ENCODE measurements around the gene TXLNB.

Gene TXLNB

DNA sequence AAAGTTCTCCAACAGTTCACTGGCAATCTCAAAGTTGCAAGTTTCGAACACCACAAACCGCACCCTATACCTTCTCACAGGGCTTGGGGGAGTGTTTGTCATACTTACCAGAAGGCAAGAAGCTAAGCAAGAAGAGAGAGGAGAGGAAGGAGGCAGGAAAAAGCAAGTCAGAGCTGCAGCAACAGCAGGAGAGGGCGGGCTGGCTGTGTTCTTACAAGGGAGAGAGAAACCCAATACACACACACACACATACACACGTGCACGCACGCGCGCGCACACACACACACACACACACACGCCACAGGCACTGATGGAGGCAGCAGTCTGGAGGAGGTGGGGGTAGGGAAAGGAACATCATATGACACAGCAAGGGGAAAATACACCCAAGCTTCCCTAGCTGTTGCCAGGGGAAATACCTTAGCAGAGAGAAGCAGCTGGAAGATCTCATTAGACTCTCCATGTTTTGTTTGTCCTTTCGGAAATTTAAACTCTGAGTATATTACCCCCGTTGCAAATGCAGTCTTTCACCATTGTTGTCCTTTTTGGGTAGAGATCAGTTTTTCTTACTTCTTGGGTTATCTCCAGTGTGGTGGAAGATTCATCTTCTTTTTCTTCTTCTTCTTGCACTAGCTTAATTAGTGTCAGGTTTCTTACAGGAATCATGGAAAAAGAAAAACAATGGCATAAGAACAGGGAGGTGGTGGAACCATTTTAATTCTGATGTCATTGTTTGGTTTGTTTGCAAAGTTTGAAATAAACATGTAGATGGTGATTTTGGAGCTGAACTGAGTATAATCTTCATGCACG lies at the start of gene TXLNB:
TSS of gene TXLNB (minus strand) at position 186 of the 807 bp plus-strand sequence. CDS start 3,099 bp downstream, outside the sequence.
- Histone ChIP-seq H3K9ac (ENCODE audit: low read depth in 1 of 2, low read length in 2 of 2) (peak within 1 kb of the TSS; percentile 26 to 59), H3K4me1 (ENCODE audit: control insufficient read depth in 2 of 2, insufficient read depth in 2 of 2, low read length in 2 of 2) (peaks cover 0 to 9% of the 10 kb centered on the region in 2 donors), H3K27me3 (ENCODE audit: control insufficient read depth in 2 of 2, insufficient read depth in 2 of 2, low read length in 2 of 2) (no peaks in the 10 kb centered on the region), H3K4me3 (ENCODE audit: low read length in 2 of 2) (peak within 1 kb of the TSS; percentile 19 to 42), H3K36me3 (ENCODE audit: control insufficient read depth in 2 of 2, insufficient read depth in 2 of 2, low read length in 2 of 2) (no peaks in the 10 kb centered on the region), H3K9me3 (ENCODE audit: control insufficient read depth in 2 of 2, low read length in 2 of 2) (no peaks in the 10 kb centered on the region), H3K27ac (ENCODE audit: low read depth in 2 of 2, low read length in 2 of 2) (peak within 1 kb of the TSS; percentile 69 to 76)

DNA sequence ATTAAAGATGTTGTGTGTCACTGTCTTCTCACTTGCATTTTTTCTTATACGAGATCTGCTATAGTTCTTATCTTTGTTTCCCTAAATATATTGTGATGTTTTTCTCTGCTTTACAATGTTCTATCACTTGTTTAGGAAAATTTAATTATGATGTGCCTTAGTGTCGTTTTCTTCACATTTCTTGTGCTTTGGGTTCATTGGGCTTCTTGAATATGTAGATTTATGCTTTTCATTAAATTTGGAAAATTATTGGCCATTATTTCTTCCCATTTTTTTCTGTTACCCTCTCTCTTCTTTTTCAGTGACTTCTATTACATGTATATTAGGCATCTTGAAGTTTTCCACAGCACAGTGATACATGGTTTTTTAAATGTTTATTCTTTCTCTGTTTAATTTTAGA lies 49.3 kb upstream of the TXLNB start:
- Histone ChIP-seq H3K36me3 (ENCODE audit: control insufficient read depth in 2 of 2, insufficient read depth in 2 of 2, low read length in 2 of 2) (no peaks in the 10 kb centered on the region), H3K27ac (ENCODE audit: low read depth in 2 of 2, low read length in 2 of 2) (no peak overlapping the region), H3K9ac (ENCODE audit: low read depth in 1 of 2, low read length in 2 of 2) (no peak overlapping the region), H3K4me3 (ENCODE audit: low read length in 2 of 2) (no peak overlapping the region), H3K27me3 (ENCODE audit: control insufficient read depth in 2 of 2, insufficient read depth in 2 of 2, low read length in 2 of 2) (no peaks in the 10 kb centered on the region), H3K9me3 (ENCODE audit: control insufficient read depth in 2 of 2, low read length in 2 of 2) (no peaks in the 10 kb centered on the region), H3K4me1 (ENCODE audit: control insufficient read depth in 2 of 2, insufficient read depth in 2 of 2, low read length in 2 of 2) (no peaks in the 10 kb centered on the region)

DNA sequence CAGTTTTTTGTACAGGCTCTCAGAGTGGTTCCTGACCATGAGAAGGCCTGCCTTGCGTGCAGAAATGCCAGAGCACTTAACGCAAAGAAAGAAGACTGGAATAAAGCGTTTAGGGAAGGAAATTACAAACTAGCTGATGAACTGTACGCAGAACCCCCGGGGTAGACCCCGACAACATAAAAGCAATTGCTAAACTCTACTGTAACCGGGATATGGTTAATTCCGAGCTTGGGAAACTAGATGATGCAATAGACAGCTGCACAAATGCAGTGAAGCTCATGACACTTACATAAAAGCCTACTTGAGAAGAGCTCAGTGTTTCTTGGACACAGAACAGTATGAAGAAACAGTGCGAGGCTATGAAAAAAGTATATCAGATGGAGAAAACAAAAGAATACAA lies 47.0 kb upstream of the TXLNB start:
- Histone ChIP-seq H3K4me1 (ENCODE audit: control insufficient read depth in 2 of 2, insufficient read depth in 2 of 2, low read length in 2 of 2) (no peaks in the 10 kb centered on the region), H3K9me3 (ENCODE audit: control insufficient read depth in 2 of 2, low read length in 2 of 2) (no peaks in the 10 kb centered on the region), H3K27ac (ENCODE audit: low read depth in 2 of 2, low read length in 2 of 2) (peak overlapping the region in 1 of 2 donors; percentile 57), H3K36me3 (ENCODE audit: control insufficient read depth in 2 of 2, insufficient read depth in 2 of 2, low read length in 2 of 2) (no peaks in the 10 kb centered on the region), H3K4me3 (ENCODE audit: low read length in 2 of 2) (no peak overlapping the region), H3K27me3 (ENCODE audit: control insufficient read depth in 2 of 2, insufficient read depth in 2 of 2, low read length in 2 of 2) (no peaks in the 10 kb centered on the region), H3K9ac (ENCODE audit: low read depth in 1 of 2, low read length in 2 of 2) (no peak overlapping the region)

DNA sequence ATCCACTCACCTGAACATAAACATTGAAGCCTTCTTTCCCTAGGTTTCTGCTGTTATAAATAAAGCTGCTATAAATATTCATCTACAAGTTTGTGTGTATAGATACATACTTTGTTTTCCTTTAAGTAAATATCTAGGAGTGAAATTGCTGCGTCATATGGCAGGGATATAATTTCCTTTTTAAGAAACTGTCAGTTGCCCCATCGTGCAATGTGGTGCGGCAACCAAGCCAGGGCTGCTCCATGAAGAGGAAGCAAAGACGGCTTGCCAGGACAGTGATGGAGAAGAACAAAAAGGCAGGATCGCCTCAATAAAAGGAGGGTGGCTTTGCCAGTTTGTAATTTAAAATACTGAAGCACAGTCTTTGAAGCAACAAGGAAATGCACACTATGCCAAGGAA lies 46.0 kb upstream of the TXLNB start:
- H3K27me3 ChIP-seq (ENCODE audit: control insufficient read depth in 2 of 2, insufficient read depth in 2 of 2, low read length in 2 of 2): no peaks in the 10 kb centered on the region
- no peak overlapping the region for H3K9ac ChIP-seq (ENCODE audit: low read depth in 1 of 2, low read length in 2 of 2)
- H3K9me3 ChIP-seq (ENCODE audit: control insufficient read depth in 2 of 2, low read length in 2 of 2): no peaks in the 10 kb centered on the region
- no peaks in the 10 kb centered on the region for H3K36me3 ChIP-seq (ENCODE audit: control insufficient read depth in 2 of 2, insufficient read depth in 2 of 2, low read length in 2 of 2)
- H3K4me1 ChIP-seq (ENCODE audit: control insufficient read depth in 2 of 2, insufficient read depth in 2 of 2, low read length in 2 of 2): no peaks in the 10 kb centered on the region
- H3K4me3 ChIP-seq (ENCODE audit: low read length in 2 of 2): no peak overlapping the region
- H3K27ac ChIP-seq (ENCODE audit: low read depth in 2 of 2, low read length in 2 of 2): no peak overlapping the region

DNA sequence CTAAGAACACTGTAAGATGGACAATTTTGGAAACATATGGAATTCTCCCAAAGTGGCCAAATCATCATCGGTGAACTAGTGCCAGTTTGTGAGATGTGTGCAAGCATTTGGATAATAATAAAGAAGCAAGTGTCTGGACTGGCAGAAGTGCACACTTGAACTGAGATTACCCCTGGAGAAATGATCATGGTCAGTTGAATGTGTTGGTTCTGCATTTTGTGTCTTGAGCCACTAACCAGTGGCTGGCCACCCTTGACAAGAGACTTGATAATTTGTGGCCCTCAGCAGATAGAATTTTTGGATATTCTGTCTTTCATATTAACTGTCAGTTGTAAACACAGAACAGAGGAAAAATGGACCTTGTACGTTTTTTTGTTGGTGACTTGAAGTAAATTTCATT lies 45.2 kb upstream of the TXLNB start:
- H3K9ac ChIP-seq (ENCODE audit: low read depth in 1 of 2, low read length in 2 of 2): no peak overlapping the region
- H3K27ac ChIP-seq (ENCODE audit: low read depth in 2 of 2, low read length in 2 of 2): no peak overlapping the region
- H3K4me1 ChIP-seq (ENCODE audit: control insufficient read depth in 2 of 2, insufficient read depth in 2 of 2, low read length in 2 of 2): no peaks in the 10 kb centered on the region
- H3K27me3 ChIP-seq (ENCODE audit: control insufficient read depth in 2 of 2, insufficient read depth in 2 of 2, low read length in 2 of 2): no peaks in the 10 kb centered on the region
- H3K36me3 ChIP-seq (ENCODE audit: control insufficient read depth in 2 of 2, insufficient read depth in 2 of 2, low read length in 2 of 2): no peaks in the 10 kb centered on the region
- no peak overlapping the region for H3K4me3 ChIP-seq (ENCODE audit: low read length in 2 of 2)
- H3K9me3 ChIP-seq (ENCODE audit: control insufficient read depth in 2 of 2, low read length in 2 of 2): no peaks in the 10 kb centered on the region

- H3K4me3 ChIP-seq (ENCODE audit: low read length in 2 of 2): no peak overlapping the region
- no peaks in the 10 kb centered on the region for H3K4me1 ChIP-seq (ENCODE audit: control insufficient read depth in 2 of 2, insufficient read depth in 2 of 2, low read length in 2 of 2)
Measured at GRCh38 chr6:139336488-139336887, 44.7 kb upstream of the TXLNB start.

DNA sequence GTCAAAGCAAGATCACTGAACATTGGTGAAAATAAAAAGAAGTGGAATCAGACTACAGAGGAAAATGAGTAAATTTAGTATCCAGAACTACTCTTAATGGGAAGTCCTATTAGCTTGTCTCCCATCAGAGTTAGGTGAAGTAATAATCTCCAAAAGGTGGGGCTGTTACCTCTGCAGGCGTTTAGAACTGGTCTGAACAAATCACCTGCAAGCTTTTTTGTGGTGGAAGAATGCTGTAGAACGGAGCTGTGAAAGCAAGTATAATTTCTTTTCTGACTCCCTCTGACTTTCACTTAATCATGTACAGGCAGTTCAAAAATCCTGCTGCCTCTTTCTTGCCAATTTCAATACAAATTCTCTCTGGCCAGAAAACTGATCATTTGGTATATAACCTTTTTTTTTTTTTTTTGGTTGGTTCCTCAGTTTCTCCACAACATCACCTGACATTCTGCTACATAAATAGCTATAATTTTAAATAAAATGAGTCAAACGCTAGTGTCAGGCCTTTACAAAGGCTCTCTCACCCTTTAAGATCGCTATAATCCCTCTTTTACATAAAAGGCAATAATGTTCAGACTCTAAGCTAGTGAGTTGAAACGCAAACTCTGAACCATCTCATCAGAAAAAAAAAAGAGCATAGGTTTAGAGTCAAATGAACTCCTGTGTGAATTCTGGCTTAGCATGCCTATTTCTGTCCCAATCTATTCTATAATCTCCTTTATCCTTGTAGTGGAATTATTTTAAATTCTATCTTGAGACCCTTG lies 43.8 kb upstream of the TXLNB start:
- H3K4me3 ChIP-seq (ENCODE audit: low read length in 2 of 2): no peak overlapping the region
- no peaks in the 10 kb centered on the region for H3K27me3 ChIP-seq (ENCODE audit: control insufficient read depth in 2 of 2, insufficient read depth in 2 of 2, low read length in 2 of 2)
- no peaks in the 10 kb centered on the region for H3K36me3 ChIP-seq (ENCODE audit: control insufficient read depth in 2 of 2, insufficient read depth in 2 of 2, low read length in 2 of 2)
- no peaks in the 10 kb centered on the region for H3K9me3 ChIP-seq (ENCODE audit: control insufficient read depth in 2 of 2, low read length in 2 of 2)
- H3K9ac ChIP-seq (ENCODE audit: low read depth in 1 of 2, low read length in 2 of 2): no peak overlapping the region
- H3K27ac ChIP-seq (ENCODE audit: low read depth in 2 of 2, low read length in 2 of 2): no peak overlapping the region
- no peaks in the 10 kb centered on the region for H3K4me1 ChIP-seq (ENCODE audit: control insufficient read depth in 2 of 2, insufficient read depth in 2 of 2, low read length in 2 of 2)

More at GRCh38 chr6:139336488-139336887, 44.7 kb upstream of the TXLNB start:
- no peak overlapping the region for H3K9ac ChIP-seq (ENCODE audit: low read depth in 1 of 2, low read length in 2 of 2)
- H3K9me3 ChIP-seq (ENCODE audit: control insufficient read depth in 2 of 2, low read length in 2 of 2): no peaks in the 10 kb centered on the region
- no peaks in the 10 kb centered on the region for H3K36me3 ChIP-seq (ENCODE audit: control insufficient read depth in 2 of 2, insufficient read depth in 2 of 2, low read length in 2 of 2)
- H3K27ac ChIP-seq (ENCODE audit: low read depth in 2 of 2, low read length in 2 of 2): no peak overlapping the region
- H3K27me3 ChIP-seq (ENCODE audit: control insufficient read depth in 2 of 2, insufficient read depth in 2 of 2, low read length in 2 of 2): no peaks in the 10 kb centered on the region

- no peaks in the 10 kb centered on the region for H3K4me1 ChIP-seq (ENCODE audit: control insufficient read depth in 2 of 2, insufficient read depth in 2 of 2, low read length in 2 of 2)
- no peak overlapping the region for H3K9ac ChIP-seq (ENCODE audit: low read depth in 1 of 2, low read length in 2 of 2)
- no peak overlapping the region for H3K27ac ChIP-seq (ENCODE audit: low read depth in 2 of 2, low read length in 2 of 2)
- H3K4me3 ChIP-seq (ENCODE audit: low read length in 2 of 2): no peak overlapping the region
- H3K9me3 ChIP-seq (ENCODE audit: control insufficient read depth in 2 of 2, low read length in 2 of 2): no peaks in the 10 kb centered on the region
- H3K27me3 ChIP-seq (ENCODE audit: control insufficient read depth in 2 of 2, insufficient read depth in 2 of 2, low read length in 2 of 2): no peaks in the 10 kb centered on the region
- H3K36me3 ChIP-seq (ENCODE audit: control insufficient read depth in 2 of 2, insufficient read depth in 2 of 2, low read length in 2 of 2): no peaks in the 10 kb centered on the region
Measured at GRCh38 chr6:139334806-139335446, 43.1 kb upstream of the TXLNB start.

GRCh38 chr6:139330826-139331500 lies 39.2 kb upstream of the TXLNB start:
- Histone ChIP-seq H3K27ac (ENCODE audit: low read depth in 2 of 2, low read length in 2 of 2) (no peak overlapping the region), H3K9me3 (ENCODE audit: control insufficient read depth in 2 of 2, low read length in 2 of 2) (no peaks in the 10 kb centered on the region), H3K36me3 (ENCODE audit: control insufficient read depth in 2 of 2, insufficient read depth in 2 of 2, low read length in 2 of 2) (no peaks in the 10 kb centered on the region), H3K27me3 (ENCODE audit: control insufficient read depth in 2 of 2, insufficient read depth in 2 of 2, low read length in 2 of 2) (no peaks in the 10 kb centered on the region), H3K4me3 (ENCODE audit: low read length in 2 of 2) (no peak overlapping the region), H3K9ac (ENCODE audit: low read depth in 1 of 2, low read length in 2 of 2) (no peak overlapping the region), H3K4me1 (ENCODE audit: control insufficient read depth in 2 of 2, insufficient read depth in 2 of 2, low read length in 2 of 2) (no peaks in the 10 kb centered on the region)
